NT2/D1 (cell line): ENCODE results near the gene DCN.

Experiments used
- DNase-seq: peaks from one replicate; pipeline ENCODE4 v3.0.0-alpha.2; 2011; ENCODE audit warnings: low read depth, low spot score
- H3K27me3 ChIP-seq: 2 replicates; pipeline ENCODE4 v1.6.0; 2011; ENCODE audit warnings: mild to moderate bottlenecking; ENCODE audit not compliant: insufficient read length, insufficient read depth
- H3K36me3 ChIP-seq: 2 replicates; pipeline ENCODE4 v1.6.1; 2011; ENCODE audit warnings: mild to moderate bottlenecking, low read length, mixed read lengths; ENCODE audit not compliant: insufficient read depth, insufficient read length
- H3K4me1 ChIP-seq: 2 replicates; pipeline ENCODE4 v1.5.1; 2011; ENCODE audit not compliant: insufficient read depth, insufficient read length
- H3K4me3 ChIP-seq: 2 replicates; pipeline ENCODE4 v1.5.1; 2011; ENCODE audit warnings: low read depth; ENCODE audit not compliant: insufficient read length
- H3K9ac ChIP-seq: 2 replicates; pipeline ENCODE4 v1.6.0; 2011; ENCODE audit warnings: low read depth; ENCODE audit not compliant: insufficient read length
- H3K9me3 ChIP-seq: 2 replicates; pipeline ENCODE4 v1.5.1; 2011; ENCODE audit warnings: mild to moderate bottlenecking, low read length; ENCODE audit not compliant: insufficient read depth
- SUZ12 ChIP-seq: IDR thresholded peaks from 2 replicates; pipeline ENCODE4 v1.6.1; 2011; ENCODE audit not compliant: insufficient read length, insufficient read depth; ENCODE audit errors: extremely low read depth
- YY1 ChIP-seq: IDR thresholded peaks from 2 replicates; pipeline ENCODE4 v1.6.1; 2011; ENCODE audit not compliant: insufficient read length, insufficient read depth
- ZNF274 ChIP-seq: IDR thresholded peaks from 2 replicates; pipeline ENCODE4 v1.6.1; 2011; ENCODE audit warnings: mild to moderate bottlenecking, low read depth, low read length

Gene DCN

DNA sequence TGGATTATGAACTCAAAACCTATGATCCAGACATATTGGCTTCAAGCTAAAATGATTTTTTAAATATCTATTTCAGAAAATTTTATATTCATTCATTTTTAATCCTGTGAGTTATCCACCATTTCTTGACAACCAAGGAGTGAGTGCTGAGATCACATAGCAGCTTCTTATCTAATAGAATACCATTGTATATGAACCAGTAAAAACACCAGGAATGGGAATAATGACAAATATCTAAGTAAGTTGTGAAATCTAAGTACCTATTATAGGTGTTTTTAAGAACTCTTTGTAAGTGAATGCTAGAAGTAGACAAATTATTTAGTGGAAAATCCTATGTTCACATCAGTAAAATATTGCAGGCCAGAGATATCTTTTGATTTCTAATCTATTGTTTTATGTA lies 79.5 kb downstream of the DCN start:
- DNase-seq: no peak
- no peaks in the 10 kb centered on the region for H3K4me1 ChIP-seq
- TF ChIP-seq SUZ12: no peak
- no peak for TF ChIP-seq YY1
- TF ChIP-seq ZNF274: no peak
- H3K9me3 ChIP-seq: no peaks in the 10 kb centered on the region
- H3K9ac ChIP-seq: no peak overlapping the region
- no peaks in the 10 kb centered on the region for H3K27me3 ChIP-seq
- H3K36me3 ChIP-seq: no peaks in the 10 kb centered on the region
- H3K4me3 ChIP-seq: no peak overlapping the region

- Histone ChIP-seq H3K9me3 (no peaks in the 10 kb centered on the region), H3K36me3 (no peaks in the 10 kb centered on the region), H3K4me3 (no peak overlapping the region), H3K27me3 (no peaks in the 10 kb centered on the region), H3K9ac (no peak overlapping the region), H3K4me1 (no peaks in the 10 kb centered on the region)
- TF ChIP-seq ZNF274 (no peak), SUZ12 (no peak), YY1 (no peak)
- no peak for DNase-seq
Measured at GRCh38 chr12:91100906-91101305, 81.7 kb downstream of the DCN start.

DNA sequence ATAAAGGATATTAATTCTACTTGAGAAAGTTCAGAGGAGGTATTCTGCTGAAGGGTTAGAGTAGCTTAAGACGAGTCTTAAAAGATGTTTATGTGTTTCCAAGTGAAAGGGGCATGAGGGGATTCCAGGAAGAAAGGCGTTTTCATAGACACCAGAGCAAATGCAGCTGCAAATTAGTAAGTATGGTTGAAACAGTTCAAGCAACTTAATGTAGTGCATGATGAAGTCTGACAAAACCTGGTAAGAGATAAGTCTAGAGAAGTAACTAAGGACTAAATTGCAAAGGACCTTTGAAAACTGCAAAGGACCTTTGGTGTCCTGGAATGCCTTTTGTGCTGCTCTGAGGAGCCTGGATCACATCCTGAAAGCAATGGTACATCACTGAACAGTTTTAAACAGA lies 82.8 kb downstream of the DCN start:
- H3K9ac ChIP-seq: no peak overlapping the region
- TF ChIP-seq YY1: no peak
- TF ChIP-seq SUZ12: no peak
- TF ChIP-seq ZNF274: no peak
- DNase-seq: no peak
- no peak overlapping the region for H3K4me3 ChIP-seq
- no peaks in the 10 kb centered on the region for H3K36me3 ChIP-seq
- H3K27me3 ChIP-seq: no peaks in the 10 kb centered on the region
- H3K9me3 ChIP-seq: no peaks in the 10 kb centered on the region
- no peaks in the 10 kb centered on the region for H3K4me1 ChIP-seq

GRCh38 chr12:91099341-91099740 lies 83.3 kb downstream of the DCN start:
- H3K9me3 ChIP-seq: no peaks in the 10 kb centered on the region
- H3K4me3 ChIP-seq: no peak overlapping the region
- no peak overlapping the region for H3K9ac ChIP-seq
- DNase-seq: no peak
- H3K36me3 ChIP-seq: no peaks in the 10 kb centered on the region
- TF ChIP-seq ZNF274 (no peak), YY1 (no peak), SUZ12 (no peak)
- no peaks in the 10 kb centered on the region for H3K4me1 ChIP-seq
- H3K27me3 ChIP-seq: no peaks in the 10 kb centered on the region

GRCh38 chr12:91098941-91099340 lies 83.7 kb downstream of the DCN start:
- DNase-seq: no peak
- TF ChIP-seq SUZ12 (no peak), ZNF274 (no peak), YY1 (no peak)
- Histone ChIP-seq H3K4me1 (no peaks in the 10 kb centered on the region), H3K9me3 (no peaks in the 10 kb centered on the region), H3K4me3 (no peak overlapping the region), H3K36me3 (no peaks in the 10 kb centered on the region), H3K27me3 (no peaks in the 10 kb centered on the region), H3K9ac (no peak overlapping the region)

GRCh38 chr12:91098461-91098860 lies 84.2 kb downstream of the DCN start:
- H3K4me3 ChIP-seq: no peak overlapping the region
- no peaks in the 10 kb centered on the region for H3K4me1 ChIP-seq
- H3K9me3 ChIP-seq: no peaks in the 10 kb centered on the region
- TF ChIP-seq SUZ12 (no peak), ZNF274 (no peak), YY1 (no peak)
- no peaks in the 10 kb centered on the region for H3K27me3 ChIP-seq
- H3K9ac ChIP-seq: no peak overlapping the region
- no peaks in the 10 kb centered on the region for H3K36me3 ChIP-seq
- no peak for DNase-seq

GRCh38 chr12:91094957-91095356 lies 87.7 kb downstream of the DCN start:
- Histone ChIP-seq H3K9ac (no peak overlapping the region), H3K27me3 (no peaks in the 10 kb centered on the region), H3K4me1 (peaks cover 2% of the 10 kb centered on the region), H3K36me3 (no peaks in the 10 kb centered on the region), H3K9me3 (peaks cover 8% of the 10 kb centered on the region), H3K4me3 (no peak overlapping the region)
- TF ChIP-seq YY1 (no peak), ZNF274 (no peak), SUZ12 (no peak)
- DNase-seq: no peak

GRCh38 chr12:91094032-91094662 lies 88.5 kb downstream of the DCN start:
- Histone ChIP-seq H3K36me3 (no peaks in the 10 kb centered on the region), H3K9me3 (peaks cover 17% of the 10 kb centered on the region), H3K4me3 (no peak overlapping the region), H3K9ac (no peak overlapping the region), H3K4me1 (peaks cover 2% of the 10 kb centered on the region), H3K27me3 (no peaks in the 10 kb centered on the region)
- no peak for DNase-seq
- TF ChIP-seq SUZ12 (no peak), YY1 (no peak), ZNF274 (no peak)
